GM21825 (cell line): ENCODE results near the gene MEN1.

ENCODE experiments used
- ATAC-seq: cut with Tn5 transposase; IDR thresholded peaks from one replicate; pipeline ENCODE4 v1.9.1; 2021; ENCODE audit warnings: mild to moderate bottlenecking, moderate library complexity; ENCODE audit not compliant: unreplicated experiment

The MEN1 gene

GRCh38 chr11:64803158-64803845 is 7.0 kb downstream of the MEN1 start, which contains the start of gene MAP4K2:
Gene MAP4K2 (minus strand): TSS chr11:64803214. CDS start chr11:64803149, 65 bp downstream.
- peak; percentile 42 for ATAC-seq

GRCh38 chr11:64802370-64803157 is 7.8 kb downstream of the MEN1 start:
- peak; percentile 20 for ATAC-seq

- ATAC-seq, result no peak
These were observed 8.6 kb downstream of the MEN1 start for GRCh38 chr11:64801561-64802369.

GRCh38 chr11:64801158-64801464 is 9.2 kb downstream of the MEN1 start:
- ATAC-seq, result no peak

- ATAC-seq, result no peak
These were observed 9.8 kb downstream of the MEN1 start for GRCh38 chr11:64800303-64801157.

GRCh38 chr11:64799623-64800302 is 10.6 kb downstream of the MEN1 start:
- ATAC-seq, result no peak

GRCh38 chr11:64799256-64799622 is 11.1 kb downstream of the MEN1 start:
- ATAC-seq, result no peak

- ATAC-seq, result no peak
These were observed 13.4 kb downstream of the MEN1 start for GRCh38 chr11:64796757-64797541.

- ATAC-seq, result no peak
These were observed 14.1 kb downstream of the MEN1 start for GRCh38 chr11:64796047-64796756.

GRCh38 chr11:64794526-64794925 is 15.8 kb downstream of the MEN1 start:
- no peak for ATAC-seq

- no peak for ATAC-seq
These were observed 16.8 kb downstream of the MEN1 start for GRCh38 chr11:64793271-64794160.

- ATAC-seq, result no peak
These were observed 17.9 kb downstream of the MEN1 start for GRCh38 chr11:64792482-64792881.

- no peak for ATAC-seq
These were observed 18.5 kb downstream of the MEN1 start for GRCh38 chr11:64791781-64792291.

- no peak for ATAC-seq
These were observed 19.9 kb downstream of the MEN1 start for GRCh38 chr11:64790205-64791095.

- no peak for ATAC-seq
These were observed 20.8 kb downstream of the MEN1 start for GRCh38 chr11:64789331-64790204.
